HG03442 (cell line): Measurements from ENCODE around the gene ALKBH2.
"Not testable (repeated sequence)": the region's sequence is repeated elsewhere in the genome, so short reads cannot be mapped to it uniquely, and the experiment has no call there.

Experiments used
- ATAC-seq: cut with Tn5 transposase; IDR thresholded peaks from one replicate; pipeline ENCODE4 v1.9.1; 2021; ENCODE audit warnings: mild to moderate bottlenecking, moderate library complexity; ENCODE audit not compliant: unreplicated experiment

ALKBH2 gene

DNA sequence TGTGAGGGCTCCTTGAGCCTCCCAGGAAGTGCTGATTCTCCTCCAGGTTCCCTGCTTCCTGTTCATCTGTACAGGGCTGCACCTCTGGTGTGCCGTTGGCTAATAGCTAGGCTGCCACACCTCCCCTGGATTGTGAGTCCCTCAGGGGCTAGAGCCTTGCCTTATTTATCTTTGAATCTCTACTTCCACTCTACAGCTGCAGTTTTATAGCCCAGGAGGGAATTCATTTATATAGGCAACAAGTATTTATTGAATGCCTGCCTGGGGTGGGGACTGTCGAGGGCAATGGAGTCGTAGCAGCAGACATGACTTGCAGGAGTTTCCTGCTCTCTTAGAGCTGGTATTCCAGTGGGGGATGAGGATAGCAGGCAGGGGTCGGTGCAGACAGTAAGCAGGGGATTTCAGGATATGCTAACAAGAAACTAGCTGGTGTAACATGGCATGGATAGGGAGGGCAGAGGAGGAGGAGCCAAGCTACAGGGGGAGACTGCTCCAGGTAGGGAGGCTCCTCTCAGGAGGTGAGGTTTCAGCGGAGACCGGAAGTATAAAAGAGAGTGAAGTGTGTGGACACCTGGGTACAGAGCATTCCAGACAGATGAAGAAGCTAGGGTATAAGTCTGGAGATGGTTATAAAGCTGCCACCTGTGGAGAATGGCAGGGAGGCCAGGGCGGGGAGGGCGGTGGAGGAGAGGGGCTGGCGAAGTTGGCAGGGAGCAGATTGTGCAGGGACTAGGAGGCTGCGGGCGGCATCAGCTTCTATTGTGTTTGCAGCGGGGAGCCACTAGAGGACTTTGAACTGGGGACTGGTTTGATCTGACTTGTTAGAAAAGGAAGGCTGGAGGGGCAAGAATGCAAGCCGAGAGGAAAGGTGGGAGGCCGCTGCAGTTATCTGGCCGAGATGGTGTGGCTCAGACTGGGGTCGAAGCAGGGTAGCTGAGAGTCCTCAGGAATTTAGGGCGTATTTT lies 23.7 kb downstream of the ALKBH2 start:
- ATAC-seq = no peak

DNA sequence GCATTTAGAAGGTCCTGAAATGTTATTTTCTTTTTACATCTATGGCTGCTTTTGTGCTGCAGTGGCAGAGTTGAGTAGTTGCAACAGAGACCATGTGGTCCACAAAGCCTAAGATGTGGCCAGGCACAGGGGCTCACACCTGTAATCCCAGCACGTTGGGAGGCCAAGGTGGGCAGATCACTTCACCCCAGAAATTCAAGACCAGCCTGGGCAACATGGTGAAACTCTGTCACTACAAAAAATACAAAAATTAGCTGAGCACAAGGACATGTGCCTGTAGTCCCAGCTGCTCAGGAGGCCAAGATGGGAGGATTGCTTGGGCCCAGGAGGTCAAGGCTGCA lies 27.4 kb downstream of the ALKBH2 start:
- no peak for ATAC-seq

DNA sequence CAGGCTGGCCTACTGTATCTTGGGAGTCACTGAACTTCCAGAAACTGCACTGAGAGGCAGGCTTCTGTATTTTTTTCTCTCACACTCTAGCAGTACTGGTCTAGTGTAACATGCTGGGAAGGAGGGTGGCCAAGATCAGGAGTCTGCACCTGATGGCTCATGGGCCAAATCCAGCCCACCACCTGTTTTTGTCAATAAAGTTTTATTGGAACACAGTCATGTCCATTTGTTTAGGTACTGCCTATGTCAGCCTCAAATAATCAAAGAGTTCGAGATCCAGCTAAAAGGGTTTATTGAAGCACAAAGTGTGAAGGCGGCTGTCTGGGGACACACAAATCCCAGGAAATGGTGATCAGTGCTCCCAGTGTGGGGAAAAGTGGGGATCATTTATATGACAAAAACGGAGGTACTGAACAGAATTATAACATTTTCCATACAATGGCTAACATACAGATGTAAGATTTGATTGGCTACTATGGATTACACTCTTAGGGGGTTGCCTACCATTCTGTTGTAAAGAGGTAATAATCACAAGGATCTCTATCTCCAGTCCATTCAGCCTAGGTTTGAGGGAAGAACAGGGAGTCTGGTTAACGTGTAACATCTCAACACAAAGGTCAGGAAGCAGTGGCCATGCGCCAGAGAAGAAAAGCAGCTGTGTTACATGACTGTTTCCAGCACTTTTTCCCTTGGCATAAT lies 28.0 kb downstream of the ALKBH2 start:
- no peak for ATAC-seq

DNA sequence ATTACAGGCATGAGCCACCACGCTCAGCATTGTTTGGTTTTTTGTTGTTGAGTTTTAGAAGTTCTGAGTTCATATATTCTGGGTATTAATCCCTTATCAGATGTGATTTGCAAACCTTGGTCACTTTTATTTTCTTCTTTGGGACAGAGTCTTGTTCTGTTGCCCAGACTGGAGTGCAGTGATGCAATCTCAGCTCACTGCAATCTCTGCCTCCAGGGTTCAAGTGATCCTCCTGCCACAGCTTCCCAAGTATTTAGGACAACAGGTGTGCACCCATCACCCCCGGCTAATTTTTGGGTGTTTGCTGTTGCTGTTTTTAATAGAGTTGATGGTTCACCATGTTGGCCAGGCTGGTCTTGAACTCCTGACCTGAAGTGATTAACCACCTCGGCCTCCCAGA lies 29.1 kb downstream of the ALKBH2 start:
- ATAC-seq = no peak

DNA sequence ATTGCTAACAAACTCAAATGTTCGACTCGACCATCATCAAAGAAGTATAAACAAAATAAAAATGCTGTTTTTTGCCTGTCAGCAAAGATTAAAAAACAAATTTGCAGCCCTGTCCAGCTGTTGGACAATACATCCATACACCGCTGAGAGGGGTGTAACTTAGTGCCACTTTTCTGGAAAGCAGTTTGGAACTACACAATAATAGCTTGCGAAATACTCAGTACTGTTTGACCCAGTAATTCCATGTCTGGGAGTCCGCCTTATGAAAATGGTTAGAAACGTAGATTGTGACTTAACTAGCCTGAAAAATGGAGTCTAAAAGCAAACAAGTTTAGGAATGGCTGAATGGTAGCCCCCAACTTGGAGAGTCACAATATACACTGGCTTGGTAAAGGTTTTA lies 34.5 kb downstream of the ALKBH2 start:
- ATAC-seq = no peak

DNA sequence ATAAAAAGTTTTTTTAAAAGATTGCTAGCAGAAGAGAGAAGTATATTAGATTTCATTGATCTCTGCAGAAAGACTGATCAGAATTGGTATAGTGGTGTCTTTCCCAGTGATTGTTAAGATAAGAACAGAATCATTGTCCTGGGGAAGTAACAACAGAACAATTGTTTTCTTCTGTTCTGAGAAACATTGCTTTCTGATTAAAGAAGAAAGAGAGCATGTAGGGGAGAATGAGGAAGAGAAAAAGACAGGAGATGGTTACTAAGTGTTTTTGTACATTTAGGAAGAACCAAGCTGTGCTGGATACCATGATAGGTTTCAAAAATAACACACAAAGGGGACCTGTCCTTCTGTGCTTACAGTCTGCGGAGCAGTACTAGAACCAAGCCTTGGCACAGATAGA lies 35.9 kb downstream of the ALKBH2 start:
- no peak for ATAC-seq

DNA sequence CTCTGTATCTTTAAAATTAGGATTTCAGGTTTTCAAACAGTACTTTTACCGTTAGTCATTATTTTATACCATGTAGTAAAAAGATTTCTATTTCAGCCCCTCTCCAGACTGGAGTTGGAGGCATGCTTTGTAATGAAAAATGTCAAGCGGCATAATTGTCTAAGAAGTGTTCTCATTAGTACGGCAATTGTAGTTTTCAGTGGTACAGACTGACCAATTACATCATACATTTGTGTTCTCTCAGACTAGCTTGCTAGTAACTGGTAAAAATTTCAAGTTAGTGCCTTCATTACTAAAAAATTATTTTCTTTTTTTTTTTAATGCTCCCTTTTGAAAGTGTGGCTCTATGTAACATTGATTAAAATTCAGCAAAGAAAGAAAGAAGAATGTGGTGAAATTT lies 36.4 kb downstream of the ALKBH2 start:
- no peak for ATAC-seq

DNA sequence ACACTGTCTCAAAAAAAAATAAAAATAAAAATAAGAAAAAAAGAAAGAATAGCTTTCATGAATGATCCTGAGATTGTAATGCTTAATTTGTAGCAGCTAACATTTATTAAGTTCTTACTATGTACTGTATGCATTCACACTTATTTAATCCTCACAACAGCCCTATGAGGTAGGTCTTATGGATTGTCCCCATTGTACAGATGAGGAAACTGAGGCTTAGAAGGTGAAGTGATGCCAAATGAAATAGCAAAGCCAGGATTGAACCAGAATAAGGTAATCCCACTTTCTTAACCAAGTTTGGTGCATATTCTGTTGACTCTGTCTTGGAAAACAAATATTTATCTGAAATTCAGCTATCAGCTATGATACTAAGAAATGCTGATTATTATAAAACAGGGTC lies 38.8 kb downstream of the ALKBH2 start:
- ATAC-seq = no peak

DNA sequence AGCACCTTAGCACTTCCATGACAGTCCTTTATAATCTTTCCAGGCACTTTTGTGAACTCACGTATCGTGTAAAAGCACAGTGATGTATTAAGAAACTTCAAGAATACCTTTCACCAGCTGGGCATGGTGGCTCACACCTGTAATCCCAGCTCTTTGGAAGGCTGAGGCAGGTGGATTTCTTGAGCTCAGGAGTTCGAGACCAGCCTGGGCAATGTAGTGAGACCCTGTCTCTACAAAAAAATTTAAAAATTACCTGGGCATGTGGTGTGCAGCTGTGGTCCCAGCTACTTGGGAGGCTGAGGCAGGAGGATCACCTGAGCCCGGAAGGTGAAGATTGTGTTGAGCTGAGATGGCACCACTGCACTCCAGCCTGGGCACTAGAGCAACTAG lies 39.2 kb downstream of the ALKBH2 start:
- not testable (repeated sequence) for ATAC-seq

DNA sequence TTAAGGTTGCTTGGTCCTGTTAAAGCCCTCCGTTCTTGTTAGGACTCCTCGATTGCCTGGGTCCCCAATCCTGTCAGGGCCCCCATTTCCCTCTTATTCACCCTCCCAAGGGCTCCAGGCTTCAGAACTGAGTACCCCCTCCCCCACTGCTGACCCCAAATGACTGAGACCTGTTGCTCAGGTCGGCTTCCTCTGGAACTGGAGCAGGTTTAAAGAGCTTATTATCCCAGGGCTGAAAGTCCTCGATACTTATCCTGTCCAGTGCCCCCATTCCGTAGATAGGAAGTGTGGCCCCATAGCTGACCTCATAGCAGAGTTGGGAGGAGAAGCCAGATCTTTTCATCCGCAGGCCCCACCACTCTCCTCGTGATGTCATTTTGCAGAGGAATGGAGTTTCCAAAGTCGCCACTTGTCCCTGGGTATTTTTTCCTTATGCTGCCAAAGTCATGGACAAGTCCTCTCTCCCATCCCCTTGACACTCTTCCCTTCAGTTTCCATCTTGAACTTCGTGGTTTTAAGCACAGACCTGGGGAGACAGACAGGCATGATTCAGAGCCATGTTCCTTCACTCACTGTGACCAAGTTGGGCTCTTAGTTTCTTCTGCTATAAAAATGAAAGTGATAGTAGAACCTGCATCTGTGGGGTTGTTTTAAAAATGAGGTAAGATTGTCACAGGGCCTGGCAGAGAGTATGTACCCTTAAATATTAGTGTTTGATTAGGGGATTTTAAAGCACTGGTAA lies 39.7 kb downstream of the ALKBH2 start:
- peak; percentile 36 for ATAC-seq

DNA sequence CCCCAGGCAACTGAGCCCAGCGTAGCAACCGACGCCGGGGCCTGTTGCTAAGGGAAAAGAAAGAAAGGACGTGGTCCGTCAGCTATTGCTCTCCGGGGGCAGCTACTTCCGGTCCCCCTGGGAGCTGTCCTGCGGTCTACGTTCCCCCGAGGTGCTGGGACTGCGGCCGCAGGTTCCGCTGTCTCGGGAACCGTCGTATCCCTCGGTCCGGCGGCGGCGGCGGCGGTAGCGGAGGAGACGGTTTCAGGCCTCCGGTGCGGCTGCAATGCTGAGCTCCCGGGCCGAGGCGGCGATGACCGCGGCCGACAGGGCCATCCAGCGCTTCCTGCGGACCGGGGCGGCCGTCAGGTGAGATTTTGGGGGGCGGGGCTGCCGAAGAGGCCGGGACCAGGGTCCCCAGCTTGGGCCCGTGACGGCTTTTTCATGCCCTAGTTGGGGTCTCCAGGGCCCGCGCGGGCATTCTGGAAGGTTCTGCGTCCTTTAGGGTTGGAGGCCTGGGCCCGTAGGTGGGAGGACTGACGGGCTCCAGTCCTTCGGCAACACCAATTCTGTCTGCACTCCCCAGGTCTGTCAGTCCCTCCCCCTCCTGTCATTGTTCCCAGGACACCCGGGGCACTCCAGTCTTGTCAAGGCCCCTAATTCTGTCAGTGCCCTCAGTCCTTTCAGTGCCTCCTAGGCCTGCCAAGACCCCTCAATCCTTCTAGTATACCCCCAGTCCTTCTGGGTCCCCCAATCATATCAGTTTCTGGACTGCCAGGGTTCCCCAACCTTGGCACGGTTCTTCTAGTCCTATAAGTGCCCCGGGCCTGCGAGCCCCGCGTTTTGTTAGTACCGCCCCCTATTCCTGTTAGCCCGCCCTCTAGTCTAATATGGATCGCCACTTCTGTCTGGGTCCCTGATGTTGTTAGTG lies 40.6 kb downstream of the ALKBH2 start, which contains the start of gene USP30:
Gene USP30 (plus strand): TSS at position 163 of the 910 bp plus-strand sequence. CDS start 103 bp downstream, at position 266.
- peak; percentile 64 for ATAC-seq

DNA sequence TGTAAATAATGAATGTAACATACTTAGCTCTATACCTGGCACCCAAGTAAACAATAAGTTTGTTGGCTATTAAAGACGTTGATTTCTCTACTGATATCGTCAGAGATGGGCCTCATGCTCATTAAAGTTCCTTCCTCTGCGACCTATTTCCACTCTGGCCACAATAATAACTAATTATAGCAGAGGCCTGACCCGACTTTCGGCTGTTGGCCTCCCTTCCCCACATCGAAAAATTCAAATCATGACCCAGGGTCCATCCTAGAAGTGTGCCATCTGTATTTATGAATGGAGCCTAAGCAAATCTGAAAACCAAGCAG lies 41.2 kb downstream of the ALKBH2 start:
- no peak for ATAC-seq

DNA sequence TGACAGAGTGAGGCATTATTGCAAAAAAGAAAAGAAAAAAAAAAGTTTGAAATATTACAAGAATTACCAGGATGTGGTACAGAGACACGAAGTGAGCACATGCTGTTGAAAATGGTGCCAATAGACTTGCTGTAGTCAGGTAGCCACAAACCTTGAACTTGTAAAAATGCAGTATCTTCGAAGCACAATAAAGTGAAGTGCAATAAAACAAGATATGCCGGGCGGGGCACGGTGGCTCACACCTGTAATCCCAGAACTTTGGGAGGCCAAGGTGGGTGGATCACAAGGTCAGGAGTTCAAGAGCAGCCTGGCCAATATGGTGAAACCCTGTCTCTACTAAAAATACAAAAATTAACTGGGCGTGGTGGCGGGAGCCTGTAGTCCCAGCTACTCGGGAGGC lies 43.5 kb downstream of the ALKBH2 start:
- not testable (repeated sequence) for ATAC-seq

DNA sequence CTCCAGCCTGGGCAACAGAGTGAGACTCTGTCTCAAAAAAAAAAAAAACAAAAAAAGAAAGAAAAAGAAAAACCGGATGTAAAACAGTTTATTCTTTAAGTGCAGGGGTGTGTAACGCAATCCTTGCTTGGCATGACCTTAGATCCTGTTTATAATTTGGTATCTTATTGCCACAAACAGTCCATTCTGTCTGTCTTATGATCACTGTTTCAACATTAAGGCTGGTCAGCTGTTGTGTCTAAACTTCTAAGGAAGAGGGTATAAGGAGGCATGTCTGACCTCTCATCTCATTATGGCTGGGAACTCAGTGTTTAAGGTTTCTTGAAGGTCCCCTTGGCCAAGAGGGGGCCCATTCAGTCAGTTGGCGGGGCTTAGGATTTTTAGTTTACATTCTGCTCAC lies 44.6 kb downstream of the ALKBH2 start:
- not testable (repeated sequence) for ATAC-seq

DNA sequence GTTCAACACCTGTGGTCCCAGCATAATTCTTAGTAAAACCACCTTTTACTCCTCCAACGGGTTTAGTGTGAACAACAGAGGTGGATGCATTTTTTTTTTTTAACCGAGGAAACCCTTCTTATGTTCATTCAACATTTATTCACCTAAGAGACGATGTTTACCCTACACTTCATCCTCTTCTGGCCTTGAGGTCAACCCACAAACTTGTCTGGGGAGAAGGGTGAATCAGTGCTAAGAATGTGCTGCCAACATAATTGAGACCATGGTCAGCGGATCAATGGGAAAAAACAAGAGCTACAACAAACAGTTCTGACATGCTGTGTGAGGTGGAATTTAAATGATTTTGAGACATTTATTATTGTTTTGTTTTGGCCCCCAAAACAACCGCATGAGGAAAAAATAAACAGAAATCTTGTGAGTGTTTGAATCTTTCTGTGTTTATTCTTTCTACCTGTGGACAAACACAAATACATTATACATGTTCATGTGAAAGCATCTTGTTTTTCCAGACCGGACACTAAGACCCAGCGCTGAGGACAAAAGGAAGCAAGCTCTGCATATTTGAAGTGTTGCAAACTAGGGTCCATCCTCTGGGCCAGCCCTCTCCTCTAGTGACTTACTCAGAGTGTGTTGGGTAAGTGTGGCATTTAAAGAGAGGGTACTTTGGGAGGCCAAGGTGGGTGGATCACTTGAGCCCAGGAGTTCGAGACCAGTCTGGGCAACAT lies 46.0 kb downstream of the ALKBH2 start:
- ATAC-seq = no peak

DNA sequence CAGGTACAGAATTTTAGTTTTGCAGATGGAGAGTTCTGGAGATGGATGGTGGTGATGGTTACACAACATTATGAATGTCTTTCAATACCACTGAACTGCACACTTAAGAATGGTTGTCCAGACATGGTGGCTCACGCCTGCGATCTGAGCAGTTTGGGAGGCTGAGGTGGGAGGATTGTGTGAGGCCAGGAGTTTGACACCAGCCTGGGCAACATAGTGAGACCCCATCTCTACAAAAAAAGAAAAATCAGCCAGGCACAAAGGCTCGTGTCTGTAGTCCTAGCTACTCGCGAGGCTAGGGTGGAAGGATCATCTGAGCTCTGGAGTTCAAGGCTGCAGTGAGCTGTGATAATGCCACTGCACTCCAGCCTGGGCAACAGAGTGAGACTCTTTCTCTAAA lies 49.0 kb downstream of the ALKBH2 start:
- no peak for ATAC-seq
